ENCODE measurements around the gene CMIP.

DNA sequence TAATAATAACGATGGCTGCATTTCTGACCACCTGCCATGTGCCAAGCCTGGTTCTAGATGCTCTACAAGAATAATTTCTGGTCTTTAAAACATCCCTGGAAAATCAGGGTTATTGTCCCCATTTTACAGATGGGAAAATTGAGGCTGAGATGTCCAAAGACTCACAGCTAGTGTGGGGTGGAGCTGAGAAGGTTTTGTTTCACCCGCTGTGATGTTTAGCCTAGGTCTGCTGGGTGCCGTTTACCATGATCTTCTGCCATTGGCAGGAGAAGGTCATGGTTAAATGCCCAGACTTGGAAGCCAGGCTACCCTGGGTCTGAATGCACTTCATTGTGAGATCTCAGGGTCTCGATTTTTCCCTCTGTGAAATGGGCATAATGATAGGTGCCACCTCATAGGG, 175.4 kb downstream of the CMIP start:
- TF ChIP-seq ZNF138 (CRISPR knock-in tag; conservative IDR thresholded peaks at IDR 0.05) = no peak
- TF ChIP-seq ATF2 (CRISPR knock-in tag; IDR thresholded peaks at IDR 0.05; ENCODE audit: borderline replicate concordance, low read depth) = no peak
- TF ChIP-seq HMGXB4 (CRISPR knock-in tag; IDR thresholded peaks at IDR 0.05) = no peak

All from WTC11 (cell line).